Caco-2 (cell line): ENCODE data around the gene PDIA2. TPM values are rescaled to one million over a fixed set of nuclear protein-coding genes. Genes with fewer than 3 reads are reported as not detected.

Experiments
- BruUV-seq: library from RNA; stranded (reverse); fragments of 400-500 nt; replicated peaks from 2 replicates; lab custom pipeline; 2021; lab: Mats Ljungman, UMichigan
- CTCF ChIA-PET: fragments of 300-600 bp; sonication (Branson Sonifier 250); formaldehyde crosslinking; loops from one replicate; lab custom pipeline; 2022; ENCODE audit warnings: antibody characterized with exemption; lab: Charles Lee
- POLR2A ChIA-PET: fragments of 300-600 bp; sonication (Branson Sonifier 250); formaldehyde crosslinking; loops from one replicate; lab custom pipeline; 2022; ENCODE audit warnings: antibody characterized with exemption; lab: Charles Lee
- DNase-seq, 2 experiments: peaks; one replicate each; pipeline versions ENCODE4 v3.0.0 to v3.0.0-alpha.2; 2020 to 2022
- H3K27me3 ChIP-seq: replicated peaks from 2 replicates; pipeline ENCODE4 v1.6.0; 2011; ENCODE audit warnings: low read length; ENCODE audit not compliant: control insufficient read depth, insufficient read depth
- H3K36me3 ChIP-seq: 2 replicates; pipeline ENCODE4 v1.5.1; 2011; ENCODE audit warnings: low read length; ENCODE audit not compliant: control insufficient read depth, insufficient read depth
- H3K4me1 ChIP-seq: fragments of 250-450 bp; sonication (Bioruptor Pico); 2 replicates; pipeline ENCODE4 v1.5.1; 2020; ENCODE audit warnings: mild to moderate bottlenecking
- H3K4me3 ChIP-seq: 2 replicates; pipeline ENCODE4 v1.5.1; 2011; ENCODE audit warnings: low read depth, mild to moderate bottlenecking, control low read depth, low read length
- H3K9me3 ChIP-seq: fragments of 250-450 bp; sonication (Bioruptor Pico); 2 replicates; pipeline ENCODE4 v1.5.1; 2020; ENCODE audit warnings: mild to moderate bottlenecking, moderate library complexity
- H3K27ac Mint-ChIP-seq: one replicate; pipeline ENCODE4 v1.8.0; 2022; ENCODE audit warnings: mixed read lengths; ENCODE audit not compliant: unreplicated experiment
- H3K27me3 Mint-ChIP-seq: one replicate; pipeline ENCODE4 v1.8.0; 2022; ENCODE audit warnings: mixed read lengths; ENCODE audit not compliant: insufficient read depth, unreplicated experiment
- H3K36me3 Mint-ChIP-seq: one replicate; pipeline ENCODE4 v1.8.0; 2022; ENCODE audit warnings: mild to moderate bottlenecking, mixed read lengths; ENCODE audit not compliant: insufficient read depth, unreplicated experiment
- H3K4me1 Mint-ChIP-seq: one replicate; pipeline ENCODE4 v1.8.0; 2022; ENCODE audit warnings: low read depth, mixed read lengths; ENCODE audit not compliant: unreplicated experiment
- H3K4me3 Mint-ChIP-seq: one replicate; pipeline ENCODE4 v1.8.0; 2022; ENCODE audit warnings: mild to moderate bottlenecking, moderate library complexity, mixed read lengths; ENCODE audit not compliant: unreplicated experiment
- H3K9me3 Mint-ChIP-seq: one replicate; pipeline ENCODE4 v1.8.0; 2022; ENCODE audit warnings: mixed read lengths; ENCODE audit not compliant: unreplicated experiment
- CTCF ChIP-seq, 2 experiments: fragments of 200-600 bp in 1 of 2; IDR thresholded peaks; 1 replicate in 1 of 2; 2 replicates in 1 of 2; pipeline versions ENCODE4 v1.5.1 to v1.8.0; 2011 to 2022; ENCODE audit warnings: antibody characterized with exemption in 1 of 2, control low read depth in 1 of 2, inconsistent platforms in 1 of 2, low read depth in 1 of 2, low read length in 1 of 2, mild to moderate bottlenecking in 1 of 2, moderate library complexity in 1 of 2; ENCODE audit not compliant: insufficient read depth in 1 of 2, severe bottlenecking in 1 of 2, unreplicated experiment in 1 of 2
- intact Hi-C: fragments of 100-400 bp; cut with micrococcal nuclease; formaldehyde crosslinking; loops from one replicate; pipeline ENCODE4 v1.10.0; 2022; ENCODE audit not compliant: unreplicated experiment
- total RNA-seq: library from RNA; stranded (reverse); gene quantifications from 2 replicates; pipeline ENCODE4 v1.2.3, GENCODE V29; 2022

Gene PDIA2
- total RNA-seq, 1 experiment from 2014 or later, result 0.41 TPM

GRCh38 chr16:290681-291405 is 7.9 kb downstream of the PDIA2 start:
- H3K4me1 ChIP-seq, result no peaks in the 10 kb centered on the region
- H3K9me3 ChIP-seq, result no peaks in the 10 kb centered on the region
- H3K36me3 Mint-ChIP-seq, result peaks cover 44% of the 10 kb centered on the region
- no peak for TF ChIP-seq CTCF (IDR thresholded peaks at IDR 0.05; ENCODE audit: insufficient read depth in 1 of 2, low read depth in 1 of 2, low read length in 1 of 2, severe bottlenecking in 1 of 2, unreplicated experiment in 1 of 2)
- no peak overlapping the region for H3K27ac Mint-ChIP-seq
- CTCF ChIA-PET, result interaction anchor here (0.6 kb wide), 1 partner anchor 44 kb away, joined by 4 read pairs; no protein-coding TSS in a partner anchor
- BruUV-seq, result no TSS peak
- no peak for DNase-seq
- H3K4me3 Mint-ChIP-seq, result no peak overlapping the region
- H3K27me3 ChIP-seq, result no peaks in the 10 kb centered on the region
- H3K27me3 Mint-ChIP-seq, result no peaks in the 10 kb centered on the region
- H3K4me3 ChIP-seq, result no peak overlapping the region
- H3K9me3 Mint-ChIP-seq, result no peaks in the 10 kb centered on the region
- POLR2A ChIA-PET, result no interaction called here
- no peaks in the 10 kb centered on the region for H3K4me1 Mint-ChIP-seq
- H3K36me3 ChIP-seq, result no peaks in the 10 kb centered on the region; the same call in 1 of the 2 replicates
- intact Hi-C loops, result no loop called here

DNA sequence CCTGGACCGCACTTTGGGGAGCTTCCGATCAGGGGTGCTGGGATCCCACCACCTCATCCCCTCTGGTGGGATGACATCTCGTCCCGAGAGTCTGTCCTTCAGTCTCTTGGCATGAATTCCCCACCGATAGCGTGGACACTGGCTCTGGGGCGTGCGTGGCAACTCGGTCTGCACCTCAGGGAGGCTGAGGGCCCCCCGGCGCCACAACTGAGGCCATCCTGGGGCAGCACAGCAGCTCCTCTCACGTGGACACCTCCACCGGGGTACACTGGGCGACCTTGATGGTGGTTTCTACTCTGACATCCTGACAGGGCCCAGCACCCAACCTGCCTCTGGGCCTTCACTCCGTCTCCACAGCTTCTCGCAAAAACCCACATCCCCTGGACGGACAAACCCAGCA is 8.6 kb downstream of the PDIA2 start:
- intact Hi-C loops, result no loop called here
- Mint-ChIP-seq H3K36me3 (peaks cover 44% of the 10 kb centered on the region), H3K9me3 (no peaks in the 10 kb centered on the region), H3K27ac (no peak overlapping the region), H3K4me3 (no peak overlapping the region), H3K4me1 (no peaks in the 10 kb centered on the region), H3K27me3 (no peaks in the 10 kb centered on the region)
- no peak overlapping the region for H3K4me3 ChIP-seq
- no peaks in the 10 kb centered on the region for H3K9me3 ChIP-seq
- BruUV-seq, result no TSS peak
- H3K4me1 ChIP-seq, result no peaks in the 10 kb centered on the region
- CTCF ChIA-PET, result no interaction called here
- POLR2A ChIA-PET, result no interaction called here
- H3K27me3 ChIP-seq, result no peaks in the 10 kb centered on the region
- no peaks in the 10 kb centered on the region; the same call in 1 of the 2 replicates for H3K36me3 ChIP-seq
- DNase-seq, result no peak
- TF ChIP-seq CTCF (IDR thresholded peaks at IDR 0.05; ENCODE audit: insufficient read depth in 1 of 2, low read depth in 1 of 2, low read length in 1 of 2, severe bottlenecking in 1 of 2, unreplicated experiment in 1 of 2), result no peak

DNA sequence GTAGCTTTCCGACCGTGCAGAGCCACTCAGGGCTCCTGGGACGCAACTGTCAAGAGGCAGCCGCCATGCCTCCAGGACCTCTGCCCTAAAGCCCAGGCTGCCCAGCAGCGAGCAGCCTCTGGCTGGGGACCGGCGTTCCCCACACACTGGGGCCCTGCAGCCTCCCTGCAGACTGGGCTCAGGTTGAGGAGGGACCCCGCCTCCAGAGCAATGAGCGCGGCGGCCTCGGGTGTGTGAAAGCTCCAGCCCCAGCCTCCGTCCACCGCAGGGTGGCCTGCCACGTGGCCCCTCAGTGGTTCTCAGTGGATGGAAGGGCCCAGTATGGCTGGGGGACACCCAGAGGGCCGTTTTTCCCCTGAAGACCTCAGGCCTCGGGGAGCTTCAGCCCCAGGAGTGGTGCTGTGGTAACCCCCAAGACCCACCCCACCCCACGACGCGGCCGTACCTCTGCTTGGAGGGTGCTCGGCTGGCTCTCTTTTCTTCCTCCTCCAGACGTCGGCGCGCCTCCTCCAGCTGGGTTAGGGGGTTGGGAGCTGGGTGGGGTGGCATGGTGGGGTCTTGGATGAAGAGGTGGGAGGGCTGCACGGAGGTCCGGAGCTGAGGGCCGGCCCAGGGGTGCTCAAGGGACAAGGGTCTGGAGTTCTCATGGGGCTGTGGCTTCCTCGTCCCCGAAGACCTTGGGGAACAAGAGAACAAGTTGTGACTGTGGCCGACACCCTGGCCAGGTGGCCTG is 10.2 kb downstream of the PDIA2 start:
- no peaks in the 10 kb centered on the region for H3K27me3 ChIP-seq
- DNase-seq, result no peak
- no peak overlapping the region for H3K27ac Mint-ChIP-seq
- H3K9me3 ChIP-seq, result no peaks in the 10 kb centered on the region
- H3K4me3 ChIP-seq, result no peak overlapping the region
- H3K36me3 ChIP-seq, result no peaks in the 10 kb centered on the region; the same call in 1 of the 2 replicates
- intact Hi-C loops, result no loop called here
- BruUV-seq, result no TSS peak
- no peak overlapping the region for H3K4me3 Mint-ChIP-seq
- no peak for TF ChIP-seq CTCF (IDR thresholded peaks at IDR 0.05; ENCODE audit: insufficient read depth in 1 of 2, low read depth in 1 of 2, low read length in 1 of 2, severe bottlenecking in 1 of 2, unreplicated experiment in 1 of 2)
- H3K4me1 ChIP-seq, result no peaks in the 10 kb centered on the region
- POLR2A ChIA-PET, result no interaction called here
- peaks cover 36% of the 10 kb centered on the region for H3K36me3 Mint-ChIP-seq
- H3K4me1 Mint-ChIP-seq, result no peaks in the 10 kb centered on the region
- H3K27me3 Mint-ChIP-seq, result no peaks in the 10 kb centered on the region
- CTCF ChIA-PET, result no interaction called here
- H3K9me3 Mint-ChIP-seq, result no peaks in the 10 kb centered on the region
